Activated T-helper 1 cell treated with anti-CD3 and anti-CD28 coated beads, Interleukin-2, amount 50 U/mL, for 16 hours (primary cell): ENCODE measurements around the gene MKKS.

Source experiments
- DNase-seq, 2 donors: peaks; one replicate each; pipeline ENCODE4 v3.0.0-alpha.2; 2020; ENCODE audit warnings: low read depth in 1 of 2, low spot score in 1 of 2

The MKKS gene

GRCh38 chr20:10433623-10434466 lies at the start of gene MKKS:
Gene MKKS (minus strand): TSS chr20:10434222. CDS start chr20:10413514, 20,708 bp downstream.
- DNase-seq: peak; percentile 68 to 84

- DNase-seq: no peak
These were observed 49.7 kb upstream of the MKKS start for GRCh38 chr20:10483691-10484090.

GRCh38 chr20:10481676-10482075 lies 47.7 kb upstream of the MKKS start:
- no peak for DNase-seq

GRCh38 chr20:10478930-10479329 lies 44.9 kb upstream of the MKKS start:
- no peak for DNase-seq

GRCh38 chr20:10478205-10478604 lies 44.2 kb upstream of the MKKS start:
- no peak for DNase-seq

GRCh38 chr20:10476319-10476724 lies 42.3 kb upstream of the MKKS start:
- no peak for DNase-seq

- DNase-seq: no peak
These were observed 41.2 kb upstream of the MKKS start for GRCh38 chr20:10475225-10475624.

- DNase-seq: no peak
These were observed 40.7 kb upstream of the MKKS start for GRCh38 chr20:10474606-10475184.

GRCh38 chr20:10472871-10473270 lies 38.8 kb upstream of the MKKS start:
- no peak for DNase-seq

GRCh38 chr20:10470276-10470675 lies 36.3 kb upstream of the MKKS start:
- no peak for DNase-seq

GRCh38 chr20:10469599-10469998 lies 35.6 kb upstream of the MKKS start:
- DNase-seq: no peak

- DNase-seq: no peak
These were observed 35.0 kb upstream of the MKKS start for GRCh38 chr20:10469056-10469455.

GRCh38 chr20:10468340-10468845 lies 34.4 kb upstream of the MKKS start:
- no peak for DNase-seq

- DNase-seq: no peak
These were observed 33.8 kb upstream of the MKKS start for GRCh38 chr20:10467681-10468339.

- DNase-seq: no peak
These were observed 32.8 kb upstream of the MKKS start for GRCh38 chr20:10466855-10467254.

GRCh38 chr20:10466325-10466724 lies 32.3 kb upstream of the MKKS start:
- no peak for DNase-seq

- no peak for DNase-seq
These were observed 31.1 kb upstream of the MKKS start for GRCh38 chr20:10465135-10465534.

- no peak for DNase-seq
These were observed 29.6 kb upstream of the MKKS start for GRCh38 chr20:10463622-10464021.

GRCh38 chr20:10462516-10462915 lies 28.5 kb upstream of the MKKS start:
- no peak for DNase-seq

GRCh38 chr20:10461495-10461894 lies 27.5 kb upstream of the MKKS start:
- DNase-seq: no peak

GRCh38 chr20:10454151-10454750 lies 20.2 kb upstream of the MKKS start:
- no peak for DNase-seq

GRCh38 chr20:10453241-10453640 lies 19.2 kb upstream of the MKKS start:
- DNase-seq: no peak
